MCF 10A (cell line): ENCODE results near the gene FHOD1. TPM values are rescaled to one million over a fixed set of nuclear protein-coding genes. Genes with fewer than 3 reads are reported as not detected.

Experiments used
- BruUV-seq: library from RNA; stranded (reverse); fragments of 400-500 nt; replicated peaks from 2 replicates; lab custom pipeline; 2021; lab: Mats Ljungman, UMichigan
- CTCF ChIA-PET: fragments of 300-600 bp; sonication (Branson Sonifier 250); formaldehyde crosslinking; extraction: SDS; loops from one replicate; lab custom pipeline; 2021; ENCODE audit warnings: antibody characterized with exemption, inconsistent platforms; lab: Yijun Ruan, JAX
- POLR2A ChIA-PET: fragments of 300-600, 350-650 bp; sonication (Branson Sonifier 250); formaldehyde crosslinking; extraction: SDS; loops from one replicate; lab custom pipeline; 2020; ENCODE audit warnings: antibody characterized with exemption, inconsistent platforms; lab: Yijun Ruan, JAX
- DNase-seq: peaks from one replicate; pipeline ENCODE4 v3.0.0-alpha.2; 2018; ENCODE audit not compliant: unreplicated experiment
- H3K27ac Mint-ChIP-seq: one replicate; pipeline ENCODE4 v1.8.0; 2022; ENCODE audit warnings: mild to moderate bottlenecking, low read depth, mixed read lengths; ENCODE audit not compliant: unreplicated experiment
- H3K27me3 Mint-ChIP-seq: one replicate; pipeline ENCODE4 v1.8.0; 2022; ENCODE audit warnings: mixed read lengths; ENCODE audit not compliant: insufficient read depth, unreplicated experiment
- H3K36me3 Mint-ChIP-seq: one replicate; pipeline ENCODE4 v1.8.0; 2022; ENCODE audit warnings: mild to moderate bottlenecking, moderate library complexity, mixed read lengths; ENCODE audit not compliant: insufficient read depth, unreplicated experiment
- H3K4me1 Mint-ChIP-seq: one replicate; pipeline ENCODE4 v1.8.0; 2022; ENCODE audit warnings: mixed read lengths; ENCODE audit not compliant: insufficient read depth, unreplicated experiment
- H3K4me3 Mint-ChIP-seq: one replicate; pipeline ENCODE4 v1.8.0; 2022; ENCODE audit warnings: mild to moderate bottlenecking, moderate library complexity, mixed read lengths; ENCODE audit not compliant: unreplicated experiment
- H3K9me3 Mint-ChIP-seq: one replicate; pipeline ENCODE4 v1.8.0; 2022; ENCODE audit warnings: mixed read lengths; ENCODE audit not compliant: unreplicated experiment
- CTCF ChIP-seq: fragments of 200-600 bp; IDR thresholded peaks from one replicate; pipeline ENCODE4 v1.8.0; 2022; ENCODE audit warnings: antibody characterized with exemption, mild to moderate bottlenecking; ENCODE audit not compliant: unreplicated experiment
- intact Hi-C: fragments of 100-400 bp; cut with micrococcal nuclease; formaldehyde crosslinking; loops from 2 replicates; pipeline ENCODE4 v1.14.1; 2022
- total RNA-seq: library from RNA; stranded (reverse); gene quantifications from 2 replicates; pipeline ENCODE4 v1.2.3, GENCODE V29; 2022

FHOD1 gene
- total RNA-seq, 1 experiment from 2014 or later = 14.7 TPM

GRCh38 chr16:67277294-67277998 is 30.2 kb upstream of the FHOD1 start:
- H3K27me3 Mint-ChIP-seq = no peaks in the 10 kb centered on the region
- peaks cover 39% of the 10 kb centered on the region for H3K36me3 Mint-ChIP-seq
- H3K4me1 Mint-ChIP-seq = peaks cover 18% of the 10 kb centered on the region
- H3K27ac Mint-ChIP-seq = peak overlapping the region; percentile 74
- TSS peak; percentile 38 for BruUV-seq
- H3K4me3 Mint-ChIP-seq = peak overlapping the region; percentile 74
- intact Hi-C loops = loop anchor here (1.0 to 5.0 kb wide), 2 partner anchors 35 to 139 kb away; partner anchors contain the start of gene ZDHHC1
- H3K9me3 Mint-ChIP-seq = no peaks in the 10 kb centered on the region
- ChIA-PET CTCF (interaction anchor here (0.6 to 2.8 kb wide), 10 partner anchors 8 to 170 kb away, joined by 3 to 13 read pairs (median 3); no protein-coding TSS in a partner anchor), POLR2A (interaction anchor here (0.5 to 1.4 kb wide), 11 partner anchors 9 to 434 kb away, joined by 3 to 7 read pairs (median 3); partner anchors contain the start of gene ATP6V0D1)
- no peak for TF ChIP-seq CTCF
- DNase-seq = peak; percentile 98

- POLR2A ChIA-PET = interaction anchor here (0.7 kb wide), 1 partner anchor 222 kb away, joined by 3 read pairs; no protein-coding TSS in a partner anchor
- no peak for TF ChIP-seq CTCF
- H3K4me1 Mint-ChIP-seq = peaks cover 18% of the 10 kb centered on the region
- no peak overlapping the region for H3K27ac Mint-ChIP-seq
- H3K4me3 Mint-ChIP-seq = no peak overlapping the region
- no peak for DNase-seq
- no TSS peak for BruUV-seq
- H3K9me3 Mint-ChIP-seq = no peaks in the 10 kb centered on the region
- intact Hi-C loops = loop anchor here (5.0 kb wide), 1 partner anchor 37 kb away; no protein-coding TSS in a partner anchor
- H3K27me3 Mint-ChIP-seq = no peaks in the 10 kb centered on the region
- H3K36me3 Mint-ChIP-seq = peaks cover 37% of the 10 kb centered on the region
- CTCF ChIA-PET = no interaction called here
Observed at GRCh38 chr16:67275321-67275720, 28.0 kb upstream of the FHOD1 start.

GRCh38 chr16:67271446-67271845 is 24.2 kb upstream of the FHOD1 start:
- Mint-ChIP-seq H3K4me3 (no peak overlapping the region), H3K9me3 (no peaks in the 10 kb centered on the region), H3K27me3 (no peaks in the 10 kb centered on the region), H3K27ac (no peak overlapping the region), H3K36me3 (peaks cover 27% of the 10 kb centered on the region), H3K4me1 (peaks cover 3% of the 10 kb centered on the region)
- intact Hi-C loops = no loop called here
- POLR2A ChIA-PET = no interaction called here
- no peak for TF ChIP-seq CTCF
- CTCF ChIA-PET = interaction anchor here (0.6 to 1.6 kb wide), 3 partner anchors 9 to 13 kb away, joined by 3 to 9 read pairs (median 5); no protein-coding TSS in a partner anchor
- no TSS peak for BruUV-seq
- no peak for DNase-seq

- ChIA-PET CTCF (interaction anchor here (0.6 to 1.6 kb wide), 6 partner anchors 9 to 176 kb away, joined by 3 to 9 read pairs (median 3); no protein-coding TSS in a partner anchor), POLR2A (interaction anchor here (0.6 kb wide), 2 partner anchors 243 to 258 kb away, joined by 3 read pairs; no protein-coding TSS in a partner anchor)
- H3K36me3 Mint-ChIP-seq = peaks cover 22% of the 10 kb centered on the region
- no peak for TF ChIP-seq CTCF
- intact Hi-C loops = no loop called here
- H3K27ac Mint-ChIP-seq = no peak overlapping the region
- no peaks in the 10 kb centered on the region for H3K9me3 Mint-ChIP-seq
- H3K4me1 Mint-ChIP-seq = no peaks in the 10 kb centered on the region
- no peaks in the 10 kb centered on the region for H3K27me3 Mint-ChIP-seq
- DNase-seq = no peak
- H3K4me3 Mint-ChIP-seq = no peak overlapping the region
- no TSS peak for BruUV-seq
Observed at GRCh38 chr16:67270931-67271338, 23.7 kb upstream of the FHOD1 start.
